Activated CD8-positive, alpha-beta memory T cell treated with anti-CD3 and anti-CD28 coated beads, Interleukin-2, amount 50 U/mL, for 24 hours (primary cell): Measurements from ENCODE around the gene KSR1.
A peak's percentile ranks its signal among the peaks of the same experiment; 100 is the strongest.

Experiments used
- DNase-seq: peaks from one replicate; pipeline ENCODE4 v3.0.0-alpha.2; 2020; ENCODE audit errors: extremely low read depth

Gene KSR1

GRCh38 chr17:27473190-27473747 is 17.0 kb downstream of the KSR1 start:
- DNase-seq, result no peak

GRCh38 chr17:27473748-27474609 is 17.7 kb downstream of the KSR1 start:
- peak; percentile 66 for DNase-seq

GRCh38 chr17:27475070-27475673 is 18.9 kb downstream of the KSR1 start:
- DNase-seq, result no peak

- DNase-seq, result no peak
Measured at GRCh38 chr17:27475981-27476895, 20.0 kb downstream of the KSR1 start.

GRCh38 chr17:27477050-27477888 is 21.0 kb downstream of the KSR1 start:
- DNase-seq, result no peak

GRCh38 chr17:27477971-27478684 is 21.9 kb downstream of the KSR1 start:
- DNase-seq, result no peak

GRCh38 chr17:27478901-27479538 is 22.8 kb downstream of the KSR1 start:
- no peak for DNase-seq

GRCh38 chr17:27479838-27480237 is 23.6 kb downstream of the KSR1 start:
- no peak for DNase-seq

GRCh38 chr17:27480699-27481098 is 24.5 kb downstream of the KSR1 start:
- no peak for DNase-seq

- no peak for DNase-seq
Measured at GRCh38 chr17:27481327-27481726, 25.1 kb downstream of the KSR1 start.

GRCh38 chr17:27485125-27485524 is 28.9 kb downstream of the KSR1 start:
- DNase-seq, result no peak

- DNase-seq, result no peak
Measured at GRCh38 chr17:27485716-27486495, 29.7 kb downstream of the KSR1 start.

- no peak for DNase-seq
Measured at GRCh38 chr17:27486741-27487140, 30.5 kb downstream of the KSR1 start.

GRCh38 chr17:27488231-27488630 is 32.0 kb downstream of the KSR1 start:
- DNase-seq, result no peak

- DNase-seq, result no peak
Measured at GRCh38 chr17:27489045-27489715, 32.9 kb downstream of the KSR1 start.

GRCh38 chr17:27490391-27490790 is 34.1 kb downstream of the KSR1 start:
- no peak for DNase-seq

GRCh38 chr17:27491713-27492190 is 35.5 kb downstream of the KSR1 start:
- DNase-seq, result no peak

GRCh38 chr17:27492470-27492869 is 36.2 kb downstream of the KSR1 start:
- DNase-seq, result no peak
